ENCODE results near the gene RUBCN. TPM values are rescaled to one million over a fixed set of nuclear protein-coding genes. Genes with fewer than 3 reads are reported as not detected.
"Not testable (repeated sequence)": the region's sequence is repeated elsewhere in the genome, so short reads cannot be mapped to it uniquely, and the experiment has no call there.

RUBCN gene
- total RNA-seq, 1 donor from 2014 or later: 8.8 TPM

DNA sequence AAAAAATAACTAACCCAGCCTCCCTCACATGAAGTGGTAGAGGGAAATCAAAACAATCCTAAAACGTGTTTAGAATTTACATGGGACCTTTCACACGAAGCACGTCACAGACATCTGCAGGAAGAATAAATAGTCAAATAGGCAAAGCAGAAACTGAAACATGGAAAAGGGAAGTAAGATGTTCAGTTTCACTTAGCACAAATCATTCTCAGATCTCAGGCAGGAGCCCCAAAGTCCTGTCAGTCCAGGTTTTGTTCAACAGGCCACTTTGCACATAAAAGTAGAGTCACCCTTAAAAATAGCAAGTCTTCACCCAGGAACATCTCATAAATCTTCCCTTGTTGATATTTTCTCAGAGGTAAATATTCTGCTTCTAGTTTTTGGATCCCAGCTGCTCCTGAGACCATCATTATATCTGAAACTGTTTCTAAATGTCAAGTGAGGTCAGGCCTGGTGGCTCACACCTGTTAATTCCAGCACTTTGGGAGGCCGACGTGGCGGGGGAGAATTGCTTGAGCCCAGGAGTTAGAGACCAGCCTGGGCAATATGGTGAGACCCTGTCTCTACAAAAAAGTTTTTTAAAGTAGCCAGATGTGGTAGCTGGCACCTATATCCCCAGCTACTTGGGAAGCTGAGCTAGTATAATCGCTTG is 1.9 kb downstream of the RUBCN start:
- DNase-seq: no peak

- DNase-seq: no peak
Measured at GRCh38 chr3:197733042-197733441, 3.7 kb downstream of the RUBCN start.

DNA sequence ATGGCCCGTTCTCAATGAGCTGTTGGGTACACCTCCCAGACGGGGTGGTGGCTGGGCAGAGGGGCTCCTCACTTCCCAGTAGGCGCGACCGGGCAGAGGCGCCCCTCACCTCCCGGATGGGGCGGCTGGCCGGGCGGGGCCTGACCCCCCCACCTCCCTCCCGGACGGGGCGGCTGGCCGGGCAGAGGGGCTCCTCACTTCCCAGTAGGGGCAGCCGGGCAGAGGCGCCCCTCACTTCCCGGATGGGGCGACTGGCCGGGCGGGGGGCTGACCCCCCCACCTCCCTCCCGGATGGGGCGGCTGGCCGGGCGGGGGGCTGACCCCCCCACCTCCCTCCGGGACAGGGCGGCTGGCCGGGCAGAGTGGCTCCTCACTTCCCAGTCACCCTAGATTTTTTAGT is 5.2 kb downstream of the RUBCN start:
- not testable (repeated sequence) for DNase-seq

- DNase-seq: not testable (repeated sequence)
Measured at GRCh38 chr3:197730770-197731169, 5.9 kb downstream of the RUBCN start.

- no peak for DNase-seq
Measured at GRCh38 chr3:197730200-197730599, 6.5 kb downstream of the RUBCN start.

GRCh38 chr3:197728487-197728886 is 8.2 kb downstream of the RUBCN start:
- no peak for DNase-seq

GRCh38 chr3:197727878-197728277 is 8.8 kb downstream of the RUBCN start:
- DNase-seq: not testable (repeated sequence)

DNA sequence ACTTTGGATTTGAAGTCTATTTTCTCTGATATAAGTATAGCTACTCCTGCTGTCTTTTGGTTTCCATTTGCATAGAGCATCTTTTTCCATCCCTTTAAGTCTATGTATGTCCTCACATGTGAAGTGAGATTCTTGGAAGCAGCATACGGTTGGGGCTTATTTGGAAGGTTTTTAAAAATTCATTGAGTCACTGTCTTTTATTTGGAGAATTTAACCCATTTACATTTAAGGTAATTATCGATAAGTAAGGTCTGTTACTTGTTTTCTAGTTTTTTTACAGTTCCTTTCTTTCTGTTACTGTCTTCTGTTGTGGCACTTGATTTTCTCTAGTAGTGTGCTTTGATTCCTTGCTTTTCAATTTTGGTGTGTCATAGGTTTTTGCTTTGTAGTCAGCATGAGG is 14.0 kb downstream of the RUBCN start:
- DNase-seq: no peak

DNA sequence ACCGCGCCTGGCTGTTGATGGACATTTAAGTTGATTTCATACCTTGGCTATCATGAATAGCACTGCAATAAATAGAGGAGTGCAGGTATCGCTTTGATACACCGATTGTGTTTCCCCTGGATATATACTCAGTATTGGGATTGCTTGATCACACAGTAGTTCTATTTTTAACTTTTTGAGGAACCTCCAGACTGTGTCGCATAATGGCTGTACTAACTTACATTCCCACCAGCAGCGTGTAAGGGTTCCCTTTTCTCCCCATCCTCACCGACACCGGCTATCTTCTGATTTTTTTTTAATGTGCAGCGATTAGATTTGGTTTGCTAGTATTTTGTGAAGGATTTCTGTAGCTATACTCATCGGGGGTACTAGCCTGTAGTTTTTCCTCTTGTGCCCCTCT is 16.0 kb downstream of the RUBCN start:
- DNase-seq: no peak

- DNase-seq: peak; percentile 56
Measured at GRCh38 chr3:197718891-197719290, 17.8 kb downstream of the RUBCN start.

DNA sequence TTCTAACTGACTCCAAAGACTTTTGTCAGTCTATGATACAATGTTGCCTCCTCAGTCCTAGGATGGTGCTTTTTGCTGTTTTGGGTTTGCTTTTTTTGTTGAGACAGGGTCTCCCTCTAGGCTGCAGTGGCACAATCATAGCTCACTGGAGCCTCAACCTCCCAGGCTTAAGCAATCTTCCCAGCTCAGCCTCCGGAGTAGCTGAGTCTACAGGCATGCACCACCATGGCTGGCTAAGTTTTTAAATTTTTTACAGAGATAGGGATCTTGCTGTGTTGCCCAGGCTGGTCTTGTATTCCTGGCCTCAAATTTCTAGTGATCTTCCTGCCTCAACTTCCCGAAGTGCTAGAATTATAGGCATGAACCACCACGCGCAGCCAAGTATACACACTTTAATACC is 22.5 kb downstream of the RUBCN start:
- DNase-seq: no peak

DNA sequence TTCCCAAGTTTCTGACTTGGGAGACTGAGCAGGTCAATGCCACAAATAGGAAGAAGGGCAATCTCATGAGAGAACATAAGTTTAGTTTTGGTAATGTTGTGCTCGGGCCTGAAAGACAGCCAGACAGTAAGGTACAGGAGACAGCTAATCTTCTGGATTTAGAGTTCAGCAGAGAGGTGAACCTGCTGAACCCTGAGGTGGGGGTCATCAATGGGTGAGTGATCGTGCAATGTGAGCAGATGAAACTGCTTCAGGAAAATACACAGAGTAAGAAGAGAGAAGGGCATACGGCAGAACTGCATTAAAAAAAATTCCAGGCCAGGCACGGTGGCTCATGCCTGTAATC is 23.3 kb downstream of the RUBCN start:
- no peak for DNase-seq

GRCh38 chr3:197711973-197712707 is 24.6 kb downstream of the RUBCN start:
- peak; percentile 98 for DNase-seq

- DNase-seq: not testable (repeated sequence)
Measured at GRCh38 chr3:197710965-197711364, 25.7 kb downstream of the RUBCN start.

DNA sequence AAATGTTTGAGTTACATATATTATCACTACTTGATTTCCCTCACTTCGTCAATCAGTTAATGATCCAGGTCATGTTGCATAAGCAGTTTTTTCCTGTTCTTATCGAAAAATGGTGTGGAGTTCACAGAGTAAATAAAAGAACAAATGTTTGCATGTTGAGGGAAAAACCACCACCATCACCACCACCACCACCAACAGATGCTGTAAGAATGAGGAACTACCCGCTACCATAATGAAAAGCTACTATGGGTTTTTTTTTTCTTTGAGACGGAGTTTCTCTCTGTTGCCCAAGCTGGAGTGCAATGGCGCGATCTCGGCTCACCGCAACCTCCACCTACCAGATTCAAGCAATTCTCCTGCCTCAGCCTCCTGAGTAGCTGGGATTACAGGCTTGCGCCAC is 27.6 kb downstream of the RUBCN start:
- no peak for DNase-seq

- no peak for DNase-seq
Measured at GRCh38 chr3:197706658-197707057, 30.0 kb downstream of the RUBCN start.

- DNase-seq: no peak
Measured at GRCh38 chr3:197701841-197702240, 34.9 kb downstream of the RUBCN start.

- peak; percentile 66 for DNase-seq
Measured at GRCh38 chr3:197700095-197700494, 36.6 kb downstream of the RUBCN start.

GRCh38 chr3:197697355-197697754 is 39.3 kb downstream of the RUBCN start:
- no peak for DNase-seq

GRCh38 chr3:197694251-197694650 is 42.5 kb downstream of the RUBCN start:
- DNase-seq: no peak

GRCh38 chr3:197692641-197693040 is 44.1 kb downstream of the RUBCN start:
- DNase-seq: peak; percentile 52

- DNase-seq: no peak
Measured at GRCh38 chr3:197690754-197691153, 46.0 kb downstream of the RUBCN start.

DNA sequence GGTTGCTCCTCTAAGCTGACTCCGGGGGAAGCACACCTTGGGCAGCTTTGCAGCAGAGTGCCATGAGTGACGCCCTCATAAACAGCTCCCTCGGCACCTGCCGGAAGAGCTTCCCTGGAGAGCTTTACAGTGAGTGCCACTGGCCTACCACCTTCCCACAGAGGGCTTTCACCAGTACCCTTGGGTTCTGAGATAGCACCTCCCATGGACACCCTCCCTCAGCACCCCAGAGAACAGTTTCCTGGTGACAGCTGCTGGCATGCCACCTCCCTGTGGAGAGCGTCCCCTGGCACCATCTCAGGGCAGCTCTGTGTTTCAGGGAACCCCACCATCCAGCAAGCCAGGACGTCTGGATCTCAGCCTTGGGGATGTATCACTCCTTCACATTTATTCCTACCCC is 49.1 kb downstream of the RUBCN start:
- no peak for DNase-seq

GRCh38 chr3:197686899-197687298 is 49.8 kb downstream of the RUBCN start:
- DNase-seq: no peak

- DNase-seq: no peak
Measured at GRCh38 chr3:197685546-197685945, 51.2 kb downstream of the RUBCN start.
